Mesothelial cell of epicardium (in vitro differentiated cells): ENCODE results near the gene HOXC6. TPM values are rescaled to one million over a fixed set of nuclear protein-coding genes. Genes with fewer than 3 reads are reported as not detected.

ENCODE experiments used
- DNase-seq, 2 experiments: peaks; one replicate each; pipeline ENCODE4 v3.0.0; 2021; ENCODE audit warnings: low spot score in 2 of 2; ENCODE audit not compliant: unreplicated experiment in 2 of 2
- H3K27ac Mint-ChIP-seq: 2 replicates; pipeline ENCODE4 v1.8.0; 2021; ENCODE audit warnings: mixed read lengths
- H3K27me3 Mint-ChIP-seq: 2 replicates; pipeline ENCODE4 v1.8.0; 2021; ENCODE audit warnings: low read depth, mixed read lengths
- H3K36me3 Mint-ChIP-seq: 2 replicates; pipeline ENCODE4 v1.8.0; 2021; ENCODE audit warnings: mixed read lengths
- H3K4me1 Mint-ChIP-seq: 2 replicates; pipeline ENCODE4 v1.8.0; 2021; ENCODE audit warnings: mixed read lengths
- H3K4me3 Mint-ChIP-seq: 2 replicates; pipeline ENCODE4 v1.8.0; 2021; ENCODE audit warnings: mild to moderate bottlenecking, moderate library complexity, mixed read lengths
- H3K9me3 Mint-ChIP-seq: 2 replicates; pipeline ENCODE4 v1.8.0; 2021; ENCODE audit warnings: mixed read lengths
- CTCF ChIP-seq: fragments of 200-600 bp; sonication (generic); IDR thresholded peaks from one replicate; pipeline ENCODE4 v1.5.0; 2021; ENCODE audit warnings: antibody characterized with exemption; ENCODE audit not compliant: unreplicated experiment
- total RNA-seq: library from RNA; stranded (reverse); gene quantifications from 3 replicates; pipeline ENCODE4 v1.2.1, GENCODE V29; 2021

HOXC6 gene
- total RNA-seq, 1 donor from 2014 or later = 15.5 TPM

- Mint-ChIP-seq H3K27me3 (peaks cover 100% of the 10 kb centered on the region), H3K27ac (peak overlapping the region; percentile 59), H3K4me3 (peak overlapping the region; percentile 52), H3K36me3 (peaks cover 3% of the 10 kb centered on the region), H3K4me1 (peaks cover 19% of the 10 kb centered on the region), H3K9me3 (no peaks in the 10 kb centered on the region)
- DNase-seq = no peak
- no peak for TF ChIP-seq CTCF
Observed at GRCh38 chr12:53985692-53985993, 42.6 kb upstream of the HOXC6 start.

GRCh38 chr12:53985994-53986685, 42.1 kb upstream of the HOXC6 start:
- Mint-ChIP-seq H3K27me3 (peaks cover 100% of the 10 kb centered on the region), H3K36me3 (no peaks in the 10 kb centered on the region), H3K9me3 (no peaks in the 10 kb centered on the region), H3K4me3 (peak overlapping the region; percentile 43), H3K4me1 (peaks cover 19% of the 10 kb centered on the region), H3K27ac (no peak overlapping the region)
- DNase-seq = no peak
- no peak for TF ChIP-seq CTCF

GRCh38 chr12:53986686-53987483, 41.4 kb upstream of the HOXC6 start:
- no peak overlapping the region for H3K27ac Mint-ChIP-seq
- DNase-seq = no peak
- H3K36me3 Mint-ChIP-seq = no peaks in the 10 kb centered on the region
- peaks cover 100% of the 10 kb centered on the region for H3K27me3 Mint-ChIP-seq
- H3K9me3 Mint-ChIP-seq = no peaks in the 10 kb centered on the region
- no peak for TF ChIP-seq CTCF
- H3K4me3 Mint-ChIP-seq = peak overlapping the region; percentile 43
- peaks cover 19% of the 10 kb centered on the region for H3K4me1 Mint-ChIP-seq

- peaks cover 100% of the 10 kb centered on the region for H3K27me3 Mint-ChIP-seq
- no peak for TF ChIP-seq CTCF
- H3K4me1 Mint-ChIP-seq = peaks cover 19% of the 10 kb centered on the region
Observed at GRCh38 chr12:53987787-53988230, 40.4 kb upstream of the HOXC6 start.

GRCh38 chr12:53988541-53989226, 39.6 kb upstream of the HOXC6 start:
- no peak for TF ChIP-seq CTCF
- peaks cover 100% of the 10 kb centered on the region for H3K27me3 Mint-ChIP-seq
- H3K27ac Mint-ChIP-seq = no peak overlapping the region
- peaks cover 19% of the 10 kb centered on the region for H3K4me1 Mint-ChIP-seq
- H3K36me3 Mint-ChIP-seq = no peaks in the 10 kb centered on the region
- H3K9me3 Mint-ChIP-seq = no peaks in the 10 kb centered on the region
- no peak for DNase-seq
- no peak overlapping the region for H3K4me3 Mint-ChIP-seq

More at GRCh38 chr12:53987787-53988230, 40.4 kb upstream of the HOXC6 start:
- Mint-ChIP-seq H3K27ac (no peak overlapping the region), H3K36me3 (no peaks in the 10 kb centered on the region), H3K4me3 (no peak overlapping the region), H3K9me3 (no peaks in the 10 kb centered on the region)
- no peak for DNase-seq
